ENCODE data around the gene P2RX4. TPM values are rescaled to one million over a fixed set of nuclear protein-coding genes. Genes with fewer than 3 reads are reported as not detected.
"Not testable (repeated sequence)": the region's sequence is repeated elsewhere in the genome, so short reads cannot be mapped to it uniquely, and the experiment has no call there.

P2RX4 gene
- polyA plus RNA-seq, 4 donors, result 32.1 to 38.8 (median 33.8) TPM

GRCh38 chr12:121187501-121187900, 22.4 kb upstream of the P2RX4 start:
- DNase-seq (ENCODE audit: low read depth in 4 of 4, low spot score in 3 of 4), result no peak

- no peak for DNase-seq (ENCODE audit: low read depth in 4 of 4, low spot score in 3 of 4)
Observed at GRCh38 chr12:121188227-121188626, 21.7 kb upstream of the P2RX4 start.

- no peak for DNase-seq (ENCODE audit: low read depth in 4 of 4, low spot score in 3 of 4)
Observed at GRCh38 chr12:121189131-121189530, 20.8 kb upstream of the P2RX4 start.

- DNase-seq (ENCODE audit: low read depth in 4 of 4, low spot score in 3 of 4), result no peak
Observed at GRCh38 chr12:121189619-121190155, 20.2 kb upstream of the P2RX4 start.

GRCh38 chr12:121190523-121191031, 19.4 kb upstream of the P2RX4 start:
- DNase-seq (ENCODE audit: low read depth in 4 of 4, low spot score in 3 of 4), result no peak

GRCh38 chr12:121191151-121191550, 18.8 kb upstream of the P2RX4 start:
- no peak for DNase-seq (ENCODE audit: low read depth in 4 of 4, low spot score in 3 of 4)

- DNase-seq (ENCODE audit: low read depth in 4 of 4, low spot score in 3 of 4), result no peak
Observed at GRCh38 chr12:121196902-121197301, 13.0 kb upstream of the P2RX4 start.

GRCh38 chr12:121198949-121199348, 11.0 kb upstream of the P2RX4 start:
- no peak for DNase-seq (ENCODE audit: low read depth in 4 of 4, low spot score in 3 of 4)

- DNase-seq (ENCODE audit: low read depth in 4 of 4, low spot score in 3 of 4), result not testable (repeated sequence)
Observed at GRCh38 chr12:121201140-121201539, 8.8 kb upstream of the P2RX4 start.

- no peak for DNase-seq (ENCODE audit: low read depth in 4 of 4, low spot score in 3 of 4)
Observed at GRCh38 chr12:121202407-121203355, 7.2 kb upstream of the P2RX4 start.

- DNase-seq (ENCODE audit: low read depth in 4 of 4, low spot score in 3 of 4), result no peak
Observed at GRCh38 chr12:121203482-121203881, 6.4 kb upstream of the P2RX4 start.

GRCh38 chr12:121205491-121205890, 4.4 kb upstream of the P2RX4 start:
- DNase-seq (ENCODE audit: low read depth in 4 of 4, low spot score in 3 of 4), result no peak

- not testable (repeated sequence) for DNase-seq (ENCODE audit: low read depth in 4 of 4, low spot score in 3 of 4)
Observed at GRCh38 chr12:121208571-121208970, 1.4 kb upstream of the P2RX4 start.

GRCh38 chr12:121209221-121209620, 708 bp upstream of the P2RX4 start:
- DNase-seq (ENCODE audit: low read depth in 4 of 4, low spot score in 3 of 4), result no peak

GRCh38 chr12:121212875-121213274, 2.9 kb downstream of the P2RX4 start:
- no peak for DNase-seq (ENCODE audit: low read depth in 4 of 4, low spot score in 3 of 4)

GRCh38 chr12:121214166-121214777, 4.3 kb downstream of the P2RX4 start:
- no peak for DNase-seq (ENCODE audit: low read depth in 4 of 4, low spot score in 3 of 4)

- no peak for DNase-seq (ENCODE audit: low read depth in 4 of 4, low spot score in 3 of 4)
Observed at GRCh38 chr12:121214855-121215745, 5.2 kb downstream of the P2RX4 start.

- DNase-seq (ENCODE audit: low read depth in 4 of 4, low spot score in 3 of 4), result no peak
Observed at GRCh38 chr12:121216102-121216501, 6.2 kb downstream of the P2RX4 start.

GRCh38 chr12:121217063-121217462, 7.1 kb downstream of the P2RX4 start:
- no peak for DNase-seq (ENCODE audit: low read depth in 4 of 4, low spot score in 3 of 4)

- no peak for DNase-seq (ENCODE audit: low read depth in 4 of 4, low spot score in 3 of 4)
Observed at GRCh38 chr12:121217761-121218160, 7.8 kb downstream of the P2RX4 start.
